SK-N-SH (cell line): ENCODE measurements around the gene EIF3B. TPM values are rescaled to one million over a fixed set of nuclear protein-coding genes. Genes with fewer than 3 reads are reported as not detected.

Experiments
- CTCF ChIA-PET: fragments of 300-600, 350-600 bp; formaldehyde crosslinking; extraction: SDS; loops from one replicate; lab custom pipeline; 2021; lab: Yijun Ruan, JAX
- POLR2A ChIA-PET: fragments of 350-600 bp; sonication (Branson Sonifier 250); formaldehyde crosslinking; extraction: SDS; loops from one replicate; lab custom pipeline; 2020; ENCODE audit warnings: antibody characterized with exemption, inconsistent platforms; lab: Yijun Ruan, JAX
- DNase-seq: peaks from one replicate; pipeline ENCODE4 v3.0.0; 2012
- H2AFZ ChIP-seq: fragments of 200-600 bp; sonication (generic); 2 replicates; pipeline ENCODE4 v1.8.1; 2016; ENCODE audit warnings: antibody characterized with exemption, mild to moderate bottlenecking, low read depth
- H3F3A ChIP-seq: fragments of 200-600 bp; sonication (generic); replicated peaks from 2 replicates; pipeline ENCODE3; 2016; ENCODE audit warnings: antibody characterized with exemption, mild to moderate bottlenecking; ENCODE audit not compliant: insufficient read depth
- H3K27ac ChIP-seq, 2 experiments: fragments of 200-500 bp in 1 of 2; fragments of 200-600 bp in 1 of 2; sonication (Bioruptor generic) in 1 of 2; sonication (generic), shearing (Covaris generic) in 1 of 2; 2 replicates each; pipeline versions ENCODE4 v1.5.1 to v1.6.1; 2014 to 2016; ENCODE audit warnings: low read depth in 2 of 2, inconsistent platforms in 1 of 2, low read length in 1 of 2, mild to moderate bottlenecking in 1 of 2, mixed read lengths in 1 of 2
- H3K27me3 ChIP-seq: fragments of 200-600 bp; sonication (generic), shearing (Covaris generic); 2 replicates; pipeline ENCODE4 v1.6.1; 2016; ENCODE audit warnings: mixed run types; ENCODE audit not compliant: insufficient read depth
- H3K36me3 ChIP-seq, 2 experiments: fragments of 200-500 bp in 1 of 2; fragments of 200-600 bp in 1 of 2; sonication (Bioruptor generic) in 1 of 2; sonication (generic) in 1 of 2; replicated peaks in 1 of 2; 2 replicates each; pipeline versions ENCODE3 to v1.5.1; 2014 to 2016; ENCODE audit warnings: low read length in 1 of 2, mild to moderate bottlenecking in 1 of 2; ENCODE audit not compliant: insufficient read depth in 2 of 2, control insufficient read depth in 1 of 2
- H3K4me1 ChIP-seq, 2 experiments: fragments of 200-500 bp in 1 of 2; fragments of 200-600 bp in 1 of 2; sonication (Bioruptor generic) in 1 of 2; sonication (generic), shearing (Covaris generic) in 1 of 2; 2 replicates each; pipeline versions ENCODE4 v1.5.1 to v1.6.1; 2014 to 2016; ENCODE audit warnings: low read depth in 1 of 2, low read length in 1 of 2, mixed run types in 1 of 2; ENCODE audit not compliant: insufficient read depth in 2 of 2, control insufficient read depth in 1 of 2
- H3K4me2 ChIP-seq: fragments of 200-600 bp; sonication (generic), shearing (Covaris generic); 2 replicates; pipeline ENCODE4 v1.6.1; 2017; ENCODE audit warnings: mixed run types
- H3K4me3 ChIP-seq, 2 experiments: fragments of 200-500 bp in 1 of 2; fragments of 200-600 bp in 1 of 2; sonication (Bioruptor generic) in 1 of 2; sonication (generic), shearing (Covaris generic) in 1 of 2; 2 replicates each; pipeline versions ENCODE4 v1.5.1 to v1.8.1; 2014 to 2016; ENCODE audit warnings: low read depth in 2 of 2, inconsistent platforms in 1 of 2, low read length in 1 of 2, mild to moderate bottlenecking in 1 of 2, mixed read lengths in 1 of 2, moderate library complexity in 1 of 2
- H3K79me2 ChIP-seq: fragments of 200-600 bp; sonication (generic); 2 replicates; pipeline ENCODE4 v1.8.1; 2017; ENCODE audit warnings: mild to moderate bottlenecking; ENCODE audit not compliant: insufficient read depth
- H3K9ac ChIP-seq: fragments of 200-600 bp; sonication (generic); 2 replicates; pipeline ENCODE4 v1.6.1; 2017; ENCODE audit warnings: mixed run types
- H3K9me2 ChIP-seq: fragments of 200-600 bp; sonication (generic); 2 replicates; pipeline ENCODE4 v1.6.1; 2017; ENCODE audit warnings: mixed run types
- H3K9me3 ChIP-seq: fragments of 200-600 bp; sonication (generic); 2 replicates; pipeline ENCODE4 v1.6.1; 2017; ENCODE audit warnings: mixed run types, mild to moderate bottlenecking, moderate library complexity
- H4K20me1 ChIP-seq: fragments of 200-600 bp; sonication (generic); 2 replicates; pipeline ENCODE4 v1.6.1; 2017; ENCODE audit warnings: mild to moderate bottlenecking, mixed run types; ENCODE audit not compliant: insufficient read depth
- CHD2 ChIP-seq: fragments of 150-350 bp; IDR thresholded peaks from 2 replicates; pipeline ENCODE4 v1.6.1; 2018; ENCODE audit warnings: low read length; ENCODE audit not compliant: partially characterized antibody
- ELF1 ChIP-seq: IDR thresholded peaks from 2 replicates; pipeline ENCODE4 v1.4.0; 2012
- EZH2phosphoT487 ChIP-seq: fragments of 200-600 bp; sonication (generic); IDR thresholded peaks from 2 replicates; pipeline ENCODE4 v1.6.1; 2017; ENCODE audit warnings: low read depth, mixed run types, mild to moderate bottlenecking, antibody characterized with exemption, moderate library complexity, borderline replicate concordance
- GABPA ChIP-seq: IDR thresholded peaks from 2 replicates; pipeline ENCODE4 v1.4.0; 2012; ENCODE audit warnings: low read depth, mild to moderate bottlenecking
- GATA2 ChIP-seq: sonication (generic); formaldehyde crosslinking; IDR thresholded peaks from 2 replicates; pipeline ENCODE4 v1.5.0; 2020; ENCODE audit warnings: mild to moderate bottlenecking, missing genetic modification reagents
- JUND ChIP-seq: IDR thresholded peaks from 2 replicates; pipeline ENCODE4 v1.4.0; 2012
- MXI1 ChIP-seq: IDR thresholded peaks from 2 replicates; pipeline ENCODE4 v1.6.1; 2012; ENCODE audit warnings: mild to moderate bottlenecking, low read depth, low read length, improper control_type of control experiment
- NFIC ChIP-seq: IDR thresholded peaks from 2 replicates; pipeline ENCODE4 v1.4.0; 2012; ENCODE audit warnings: borderline replicate concordance
- NRF1 ChIP-seq: IDR thresholded peaks from 2 replicates; pipeline ENCODE4 v1.6.1; 2012; ENCODE audit warnings: low read depth, mild to moderate bottlenecking, low read length
- RAD21 ChIP-seq: IDR thresholded peaks from 2 replicates; pipeline ENCODE4 v1.6.1; 2012; ENCODE audit warnings: mild to moderate bottlenecking, low read length
- SIN3A ChIP-seq: IDR thresholded peaks from 2 replicates; pipeline ENCODE4 v1.6.1; 2012; ENCODE audit warnings: low read depth, mild to moderate bottlenecking, low read length, moderate library complexity, borderline replicate concordance
- TAF1 ChIP-seq: IDR thresholded peaks from 2 replicates; pipeline ENCODE4 v1.6.1; 2012; ENCODE audit warnings: low read depth, mild to moderate bottlenecking, low read length, moderate library complexity, borderline replicate concordance
- USF2 ChIP-seq: fragments of 150-350 bp; IDR thresholded peaks from 2 replicates; pipeline ENCODE4 v1.6.1; 2017; ENCODE audit warnings: antibody characterized with exemption, low read length, low read depth, borderline replicate concordance
- WGBS: methylation state at CpG from one replicate; pipeline ENCODE4 v1.1.6; 2017; ENCODE audit warnings: low lambda C conversion rate; 5-methylcytosine and 5-hydroxymethylcytosine counted together
- polyA plus RNA-seq, 3 experiments: library from polyadenylated mRNA; depleted of rRNA; stranded (reverse); fragments of >200 nt; gene quantifications; 2 replicates each; pipeline ENCODE4 v1.2.3, GENCODE V29; 2012
- TF ChIP-seq, protein P1 (sequence below): IDR thresholded peaks from 2 replicates; pipeline ENCODE4 v1.4.0; 2012; ENCODE audit warnings: low read depth, borderline replicate concordance
- TF ChIP-seq, protein P2 (sequence below): IDR thresholded peaks from 2 replicates; pipeline ENCODE4 v1.4.0; 2012; ENCODE audit warnings: low read depth, borderline replicate concordance

The EIF3B gene
- polyA plus RNA-seq, 1 of the 3 experiments (the other 2 are of a cell fraction): 151 TPM

- TF ChIP-seq, protein P1, sequence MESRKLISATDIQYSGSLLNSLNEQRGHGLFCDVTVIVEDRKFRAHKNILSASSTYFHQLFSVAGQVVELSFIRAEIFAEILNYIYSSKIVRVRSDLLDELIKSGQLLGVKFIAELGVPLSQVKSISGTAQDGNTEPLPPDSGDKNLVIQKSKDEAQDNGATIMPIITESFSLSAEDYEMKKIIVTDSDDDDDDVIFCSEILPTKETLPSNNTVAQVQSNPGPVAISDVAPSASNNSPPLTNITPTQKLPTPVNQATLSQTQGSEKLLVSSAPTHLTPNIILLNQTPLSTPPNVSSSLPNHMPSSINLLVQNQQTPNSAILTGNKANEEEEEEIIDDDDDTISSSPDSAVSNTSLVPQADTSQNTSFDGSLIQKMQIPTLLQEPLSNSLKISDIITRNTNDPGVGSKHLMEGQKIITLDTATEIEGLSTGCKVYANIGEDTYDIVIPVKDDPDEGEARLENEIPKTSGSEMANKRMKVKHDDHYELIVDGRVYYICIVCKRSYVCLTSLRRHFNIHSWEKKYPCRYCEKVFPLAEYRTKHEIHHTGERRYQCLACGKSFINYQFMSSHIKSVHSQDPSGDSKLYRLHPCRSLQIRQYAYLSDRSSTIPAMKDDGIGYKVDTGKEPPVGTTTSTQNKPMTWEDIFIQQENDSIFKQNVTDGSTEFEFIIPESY: no peak
- TF ChIP-seq ELF1 (no peak), GABPA (no peak), USF2 (no peak; the same call in 1 of the 2 replicates), EZH2phosphoT487 (no peak), RAD21 (no peak), GATA2 (no peak), TAF1 (peak; percentile 79; the same call in 1 of the 2 replicates), CHD2 (no peak), NFIC (no peak), JUND (no peak), MXI1 (peak; percentile 100)
- TF ChIP-seq, protein P2, sequence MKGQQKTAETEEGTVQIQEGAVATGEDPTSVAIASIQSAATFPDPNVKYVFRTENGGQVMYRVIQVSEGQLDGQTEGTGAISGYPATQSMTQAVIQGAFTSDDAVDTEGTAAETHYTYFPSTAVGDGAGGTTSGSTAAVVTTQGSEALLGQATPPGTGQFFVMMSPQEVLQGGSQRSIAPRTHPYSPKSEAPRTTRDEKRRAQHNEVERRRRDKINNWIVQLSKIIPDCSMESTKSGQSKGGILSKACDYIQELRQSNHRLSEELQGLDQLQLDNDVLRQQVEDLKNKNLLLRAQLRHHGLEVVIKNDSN: peak; percentile 100
These were observed 766 bp upstream of the EIF3B start (continued) for GRCh38 chr7:2353936-2354185.

- Histone ChIP-seq H3K79me2 (peaks cover 82% of the 10 kb centered on the region), H3K4me1 (peaks cover 7 to 18% of the 10 kb centered on the region in 2 experiments), H3K9me3 (no peaks in the 10 kb centered on the region), H3K9me2 (no peaks in the 10 kb centered on the region), H3K4me3 (peak overlapping the region; percentile 76 to 84), H3K4me2 (peak overlapping the region; percentile 86), H3K27ac (peak overlapping the region; percentile 48 to 98), H3K27me3 (no peaks in the 10 kb centered on the region), H2AFZ (no peak overlapping the region), H3F3A (no peaks in the 10 kb centered on the region), H3K9ac (peak overlapping the region; percentile 95), H3K36me3 (peaks cover 27 to 30% of the 10 kb centered on the region in 2 experiments), H4K20me1 (peaks cover 52% of the 10 kb centered on the region)
- TF ChIP-seq NRF1 (no peak), SIN3A (peak; percentile 15; the same call in 1 of the 2 replicates), MXI1 (peak; percentile 46)
- no peak for DNase-seq
- WGBS: 0% methylated on average over 35 of the region's 92 CpGs
- POLR2A ChIA-PET: interaction anchor here (0.6 to 1.5 kb wide), 5 partner anchors 48 to 251 kb away, joined by 3 to 9 read pairs (median 3); partner anchors contain the start of genes CHST12, MAD1L1, MRM2 and NUDT1
- CTCF ChIA-PET: interaction anchor here (0.6 to 1.9 kb wide), 5 partner anchors 10 to 1689 kb away, joined by 3 to 5 read pairs (median 5); no protein-coding TSS in a partner anchor
These were observed 495 bp downstream of the EIF3B start for GRCh38 chr7:2354939-2355704.
